HepG2 (cell line): ENCODE data around the gene ALX4. TPM values are rescaled to one million over a fixed set of nuclear protein-coding genes. Genes with fewer than 3 reads are reported as not detected.

ENCODE experiments used
- ATAC-seq: fragments of 200-7000 bp; cut with Tn5 transposase; 3 replicates; pipeline ENCODE4 v1.9.1; 2020; ENCODE audit warnings: mild to moderate bottlenecking, moderate library complexity
- BruUV-seq: library from RNA; stranded (reverse); fragments of 400-500 nt; replicated peaks from 2 replicates; lab custom pipeline; 2021; lab: Mats Ljungman, UMichigan
- CTCF ChIA-PET: fragments of 300-600 bp; formaldehyde crosslinking; extraction: SDS; loops from one replicate; lab custom pipeline; 2021; ENCODE audit warnings: low total read pairs, inconsistent platforms, low intra/inter-chr PET ratio; lab: Yijun Ruan, JAX
- POLR2A ChIA-PET: fragments of 350-600 bp; sonication (Branson Sonifier 250); formaldehyde crosslinking; loops from one replicate; lab custom pipeline; 2020; ENCODE audit warnings: antibody characterized with exemption, inconsistent platforms; lab: Yijun Ruan, JAX
- DNase-seq: peaks from one replicate; pipeline ENCODE4 v3.0.0-alpha.2; 2015; ENCODE audit warnings: low spot score
- FAIRE-seq: peaks from 3 replicates; lab custom pipeline; 2011; peaks lifted over from hg19 to GRCh38; lab: Jason Lieb, UNC
- H2AFZ ChIP-seq: one replicate; pipeline ENCODE4 v1.6.1; 2011; ENCODE audit warnings: low read length, inconsistent platforms
- H3K27ac ChIP-seq: fragments of 300-600 bp; 3 replicates; pipeline ENCODE4 v1.8.0; 2011; ENCODE audit warnings: mixed run types, mild to moderate bottlenecking, mixed read lengths, low read length, inconsistent platforms; ENCODE audit not compliant: insufficient read depth; ENCODE audit errors: extremely low read length
- H3K27me3 ChIP-seq, 2 experiments: fragments of 200-600 bp in 1 of 2; 2 replicates in 1 of 2; 3 replicates in 1 of 2; pipeline versions ENCODE4 v1.6.0 to v1.8.0; 2011; ENCODE audit warnings: low read length in 2 of 2, mild to moderate bottlenecking in 2 of 2, moderate library complexity in 2 of 2, inconsistent platforms in 1 of 2; ENCODE audit not compliant: insufficient read depth in 2 of 2, control insufficient read depth in 1 of 2
- H3K36me3 ChIP-seq, 2 experiments: fragments of 200-600 bp in 1 of 2; replicated peaks in 1 of 2; 2 replicates in 1 of 2; 3 replicates in 1 of 2; pipeline versions ENCODE4 v1.5.1 to v1.8.0; 2011; ENCODE audit warnings: low read length in 2 of 2, inconsistent platforms in 1 of 2; ENCODE audit not compliant: insufficient read depth in 2 of 2, control insufficient read depth in 1 of 2
- H3K4me1 ChIP-seq: 2 replicates; pipeline ENCODE4 v1.5.1; 2012; ENCODE audit warnings: low read length, inconsistent platforms; ENCODE audit not compliant: insufficient read depth
- H3K4me2 ChIP-seq: 2 replicates; pipeline ENCODE4 v1.6.0; 2011; ENCODE audit warnings: low read depth, low read length, inconsistent platforms
- H3K4me3 ChIP-seq, 3 experiments: fragments of 200-600 bp in 1 of 3; sonication (generic), shearing (Covaris generic) in 1 of 3; replicated peaks in 1 of 3; 2 replicates each; pipeline ENCODE4 v1.5.1; 2011 to 2016; ENCODE audit warnings: low read length in 3 of 3, inconsistent platforms in 2 of 3, low read depth in 2 of 3, mild to moderate bottlenecking in 2 of 3, control low read depth in 1 of 3, mixed read lengths in 1 of 3; ENCODE audit not compliant: insufficient read depth in 1 of 3
- H3K79me2 ChIP-seq: one replicate; pipeline ENCODE4 v1.6.1; 2011; ENCODE audit warnings: low read length, inconsistent platforms; ENCODE audit not compliant: insufficient read depth
- H3K9ac ChIP-seq: 2 replicates; pipeline ENCODE4 v1.6.0; 2011; ENCODE audit warnings: mild to moderate bottlenecking, low read depth, low read length, inconsistent platforms; ENCODE audit not compliant: insufficient read depth
- H3K9me3 ChIP-seq: 2 replicates; pipeline ENCODE4 v1.5.1; 2012; ENCODE audit warnings: mild to moderate bottlenecking, low read length
- H4K20me1 ChIP-seq: 2 replicates; pipeline ENCODE4 v1.6.0; 2011; ENCODE audit warnings: inconsistent platforms, mild to moderate bottlenecking, low read length, moderate library complexity; ENCODE audit not compliant: insufficient read depth
- BCL6 ChIP-seq: IDR thresholded peaks from 2 replicates; pipeline ENCODE4 v1.6.1; 2016; ENCODE audit warnings: missing genetic modification reagents, missing compliant biosample characterization
- BHLHE40 ChIP-seq: IDR thresholded peaks from 2 replicates; pipeline ENCODE4 v1.6.1; 2011; ENCODE audit warnings: low read length, improper control_type of control experiment
- GATAD2A ChIP-seq: IDR thresholded peaks from 2 replicates; pipeline ENCODE4 v1.6.1; 2016
- IKZF1 ChIP-seq: fragments of 450-650 bp; IDR thresholded peaks from 2 replicates; pipeline ENCODE4 v1.7.1; 2016
- NR2F2 ChIP-seq: IDR thresholded peaks from 2 replicates; pipeline ENCODE4 v1.6.1; 2012; ENCODE audit warnings: low read depth, inconsistent platforms, borderline replicate concordance
- RARG ChIP-seq: sonication (generic); formaldehyde crosslinking; IDR thresholded peaks from 2 replicates; pipeline ENCODE4 v1.4.0; 2020; ENCODE audit warnings: low read depth, mild to moderate bottlenecking, missing genetic modification reagents
- SMAD9 ChIP-seq: sonication (generic); formaldehyde crosslinking; IDR thresholded peaks from 2 replicates; pipeline ENCODE4 v1.5.1; 2020; ENCODE audit warnings: mild to moderate bottlenecking, missing genetic modification reagents
- THAP8 ChIP-seq: sonication (generic); formaldehyde crosslinking; IDR thresholded peaks from 2 replicates; pipeline ENCODE4 v1.5.1; 2020; ENCODE audit warnings: missing genetic modification reagents, mild to moderate bottlenecking, borderline replicate concordance
- ZNF589 ChIP-seq: sonication (generic); formaldehyde crosslinking; conservative IDR thresholded peaks from 2 replicates; pipeline ENCODE4 v1.8.0; 2022; ENCODE audit warnings: mild to moderate bottlenecking, moderate library complexity, missing genetic modification reagents
- ZNF607 ChIP-seq: sonication (generic); formaldehyde crosslinking; IDR thresholded peaks from 2 replicates; pipeline ENCODE4 v1.5.1; 2020; ENCODE audit warnings: missing genetic modification reagents, mild to moderate bottlenecking, borderline replicate concordance
- ZUFSP ChIP-seq: sonication (generic); formaldehyde crosslinking; IDR thresholded peaks from 2 replicates; pipeline ENCODE4 v1.9.0; 2021; ENCODE audit warnings: missing genetic modification reagents, mild to moderate bottlenecking, borderline replicate concordance
- WGBS: methylation state at CpG from one replicate; pipeline ENCODE4 v1.1.6; 2017; ENCODE audit warnings: low lambda C conversion rate; 5-methylcytosine and 5-hydroxymethylcytosine counted together
- in situ Hi-C: cut with HindIII; loops from 2 replicates; pipeline ENCODE4 v1.10.0; 2017; ENCODE audit warnings: low pct_unique_long_range_greater_than_20kb; ENCODE audit not compliant: extremely low pct_ligation_motif_present
- intact Hi-C: fragments of 100-400 bp; cut with micrococcal nuclease; formaldehyde crosslinking; loops from one replicate; pipeline ENCODE4 v1.10.0; 2022; ENCODE audit not compliant: unreplicated experiment
- polyA plus RNA-seq, 8 experiments: library from polyadenylated mRNA; depleted of rRNA in 3 of 8; stranded (reverse) in 7 of 8; unstranded in 1 of 8; fragments of >200 nt; fragmentation: Illumina TruSeq in 4 of 8; extraction: Trizol in 4 of 8; gene quantifications; 2 replicates each; pipeline versions ENCODE4 v1.2.1 to v1.2.3, GENCODE V29; 2011 to 2016; ENCODE audit warnings: low read depth in 4 of 8, missing spikeins in 1 of 8, mixed read lengths in 1 of 8; ENCODE audit not compliant: insufficient read depth in 1 of 8
- total RNA-seq, 5 experiments: library from RNA; depleted of rRNA; stranded (reverse); fragments of >200 nt; fragmentation: Illumina TruSeq; extraction: Trizol; gene quantifications; 2 replicates each; pipeline ENCODE4 v1.2.3, GENCODE V29; 2016; ENCODE audit warnings: low read depth in 1 of 5
- TF ChIP-seq, protein P1 (sequence below): sonication (generic); formaldehyde crosslinking; IDR thresholded peaks from 2 replicates; pipeline ENCODE4 v1.4.0; 2020; ENCODE audit warnings: missing genetic modification reagents
- TF ChIP-seq, protein P2 (sequence below): sonication (generic); formaldehyde crosslinking; IDR thresholded peaks from 2 replicates; pipeline ENCODE4 v1.4.0; 2020; ENCODE audit warnings: mild to moderate bottlenecking, missing genetic modification reagents

Gene ALX4
- total and polyA plus RNA-seq, 2 of the 13 experiments (the other 11 are each of a cell fraction or from before 2014, with no cell fraction given) = not detected

- TF ChIP-seq ZNF589 (no peak), NR2F2 (no peak)
- TF ChIP-seq, protein P1, sequence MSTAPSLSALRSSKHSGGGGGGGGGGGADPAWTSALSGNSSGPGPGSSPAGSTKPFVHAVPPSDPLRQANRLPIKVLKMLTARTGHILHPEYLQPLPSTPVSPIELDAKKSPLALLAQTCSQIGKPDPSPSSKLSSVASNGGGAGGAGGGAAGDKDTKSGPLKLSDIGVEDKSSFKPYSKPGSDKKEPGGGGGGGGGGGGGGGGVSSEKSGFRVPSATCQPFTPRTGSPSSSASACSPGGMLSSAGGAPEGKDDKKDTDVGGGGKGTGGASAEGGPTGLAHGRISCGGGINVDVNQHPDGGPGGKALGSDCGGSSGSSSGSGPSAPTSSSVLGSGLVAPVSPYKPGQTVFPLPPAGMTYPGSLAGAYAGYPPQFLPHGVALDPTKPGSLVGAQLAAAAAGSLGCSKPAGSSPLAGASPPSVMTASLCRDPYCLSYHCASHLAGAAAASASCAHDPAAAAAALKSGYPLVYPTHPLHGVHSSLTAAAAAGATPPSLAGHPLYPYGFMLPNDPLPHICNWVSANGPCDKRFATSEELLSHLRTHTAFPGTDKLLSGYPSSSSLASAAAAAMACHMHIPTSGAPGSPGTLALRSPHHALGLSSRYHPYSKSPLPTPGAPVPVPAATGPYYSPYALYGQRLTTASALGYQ (CRISPR knock-in tag) = no peak
These were observed 40.3 kb downstream of the ALX4 start (continued) for GRCh38 chr11:44269369-44270351.

- no peak overlapping the region for H3K4me2 ChIP-seq
- no peaks in the 10 kb centered on the region for H3K36me3 ChIP-seq
- H3K79me2 ChIP-seq = no peaks in the 10 kb centered on the region
- ChIA-PET CTCF (no interaction called here), POLR2A (no interaction called here)
- in situ Hi-C loops = no loop called here
- peaks cover 1 to 4% of the 10 kb centered on the region in 2 experiments; a peak in 3 of 5 replicates for H3K27me3 ChIP-seq
- FAIRE-seq (no peak), ATAC-seq (no peak), DNase-seq (no peak)
- intact Hi-C loops = no loop called here
- H3K27ac ChIP-seq = no peak overlapping the region
- H3K4me1 ChIP-seq = peaks cover 12% of the 10 kb centered on the region
- no peak overlapping the region for H3K4me3 ChIP-seq
- no peak overlapping the region for H3K9ac ChIP-seq
- H2AFZ ChIP-seq = no peak overlapping the region
- no TSS peak for BruUV-seq
- H3K9me3 ChIP-seq = no peaks in the 10 kb centered on the region
- 57% methylated on average over 3 of the region's 5 CpGs for WGBS
- H4K20me1 ChIP-seq = no peaks in the 10 kb centered on the region
- TF ChIP-seq SMAD9 (CRISPR knock-in tag) (no peak), ZNF607 (CRISPR knock-in tag) (no peak), THAP8 (CRISPR knock-in tag) (no peak), BHLHE40 (no peak), IKZF1 (no peak), BCL6 (CRISPR knock-in tag) (no peak), GATAD2A (CRISPR knock-in tag) (no peak), ZUFSP (CRISPR knock-in tag) (no peak), RARG (CRISPR knock-in tag) (no peak)
- TF ChIP-seq, protein P2, sequence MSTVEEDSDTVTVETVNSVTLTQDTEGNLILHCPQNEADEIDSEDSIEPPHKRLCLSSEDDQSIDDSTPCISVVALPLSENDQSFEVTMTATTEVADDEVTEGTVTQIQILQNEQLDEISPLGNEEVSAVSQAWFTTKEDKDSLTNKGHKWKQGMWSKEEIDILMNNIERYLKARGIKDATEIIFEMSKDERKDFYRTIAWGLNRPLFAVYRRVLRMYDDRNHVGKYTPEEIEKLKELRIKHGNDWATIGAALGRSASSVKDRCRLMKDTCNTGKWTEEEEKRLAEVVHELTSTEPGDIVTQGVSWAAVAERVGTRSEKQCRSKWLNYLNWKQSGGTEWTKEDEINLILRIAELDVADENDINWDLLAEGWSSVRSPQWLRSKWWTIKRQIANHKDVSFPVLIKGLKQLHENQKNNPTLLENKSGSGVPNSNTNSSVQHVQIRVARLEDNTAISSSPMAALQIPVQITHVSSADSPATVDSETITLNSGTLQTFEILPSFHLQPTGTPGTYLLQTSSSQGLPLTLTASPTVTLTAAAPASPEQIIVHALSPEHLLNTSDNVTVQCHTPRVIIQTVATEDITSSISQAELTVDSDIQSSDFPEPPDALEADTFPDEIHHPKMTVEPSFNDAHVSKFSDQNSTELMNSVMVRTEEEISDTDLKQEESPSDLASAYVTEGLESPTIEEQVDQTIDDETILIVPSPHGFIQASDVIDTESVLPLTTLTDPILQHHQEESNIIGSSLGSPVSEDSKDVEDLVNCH (CRISPR knock-in tag) = no peak
These were observed 41.3 kb downstream of the ALX4 start for GRCh38 chr11:44268614-44269080.
